HL-60 (cell line): ENCODE results near the gene PTPRK.

ENCODE experiments used
- DNase-seq, 2 experiments: peaks; one replicate each; pipeline ENCODE4 v3.0.0-alpha.2; 2010 to 2020; ENCODE audit warnings: low read depth in 1 of 2, low spot score in 1 of 2
- H3K27ac ChIP-seq: fragments of 250-450 bp; sonication (Bioruptor Pico); replicated peaks from 2 replicates; pipeline ENCODE4 v1.5.1; 2020; ENCODE audit warnings: mild to moderate bottlenecking, moderate library complexity
- H3K27me3 ChIP-seq: fragments of 250-450 bp; sonication (Bioruptor Pico); 2 replicates; pipeline ENCODE4 v1.5.1; 2021; ENCODE audit warnings: mild to moderate bottlenecking, moderate library complexity; ENCODE audit not compliant: insufficient read depth, poor library complexity, severe bottlenecking
- H3K4me3 ChIP-seq: replicated peaks from 2 replicates; pipeline ENCODE4 v1.5.1; 2011; ENCODE audit warnings: mild to moderate bottlenecking, control low read depth, low read length; ENCODE audit not compliant: insufficient read depth
- GABPA ChIP-seq: IDR thresholded peaks from 2 replicates; pipeline ENCODE4 v1.6.1; 2012; ENCODE audit warnings: low read depth
- POLR2AphosphoS5 ChIP-seq: IDR thresholded peaks from 2 replicates; pipeline ENCODE4 v1.6.1; 2012; ENCODE audit warnings: low read depth
- SPI1 ChIP-seq: IDR thresholded peaks from 2 replicates; pipeline ENCODE4 v1.6.1; 2012; ENCODE audit warnings: low read depth, mild to moderate bottlenecking, borderline replicate concordance
- TF ChIP-seq, protein P1 (sequence below): IDR thresholded peaks from one replicate; pipeline ENCODE4 v1.5.1; 2011; ENCODE audit warnings: low read length, control low read depth, inconsistent platforms; ENCODE audit not compliant: insufficient read depth
- TF ChIP-seq, protein P2 (sequence below): IDR thresholded peaks from 2 replicates; pipeline ENCODE4 v1.6.1; 2012; ENCODE audit warnings: low read depth; ENCODE audit not compliant: insufficient replicate concordance

PTPRK gene

DNA sequence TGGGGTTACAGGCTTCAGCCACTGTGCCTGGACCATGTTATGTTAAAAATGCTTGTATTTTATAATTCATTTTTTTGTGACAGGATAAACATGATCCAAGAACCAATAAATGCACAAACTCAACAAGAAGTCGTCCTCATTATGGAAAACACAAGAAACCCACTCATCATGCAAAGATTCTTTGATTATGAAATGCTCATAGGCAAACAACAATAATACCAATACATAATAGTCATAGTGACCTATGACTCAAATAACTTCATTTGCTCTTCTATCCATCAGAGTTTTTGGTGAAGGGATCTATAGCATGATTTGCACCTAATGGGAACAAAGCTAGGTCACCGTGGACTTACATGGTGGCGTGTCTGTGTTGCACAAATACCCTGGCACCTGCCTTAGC, 402.5 kb downstream of the PTPRK start:
- TF ChIP-seq GABPA (no peak), SPI1 (no peak), POLR2AphosphoS5 (no peak)
- TF ChIP-seq, protein P1, sequence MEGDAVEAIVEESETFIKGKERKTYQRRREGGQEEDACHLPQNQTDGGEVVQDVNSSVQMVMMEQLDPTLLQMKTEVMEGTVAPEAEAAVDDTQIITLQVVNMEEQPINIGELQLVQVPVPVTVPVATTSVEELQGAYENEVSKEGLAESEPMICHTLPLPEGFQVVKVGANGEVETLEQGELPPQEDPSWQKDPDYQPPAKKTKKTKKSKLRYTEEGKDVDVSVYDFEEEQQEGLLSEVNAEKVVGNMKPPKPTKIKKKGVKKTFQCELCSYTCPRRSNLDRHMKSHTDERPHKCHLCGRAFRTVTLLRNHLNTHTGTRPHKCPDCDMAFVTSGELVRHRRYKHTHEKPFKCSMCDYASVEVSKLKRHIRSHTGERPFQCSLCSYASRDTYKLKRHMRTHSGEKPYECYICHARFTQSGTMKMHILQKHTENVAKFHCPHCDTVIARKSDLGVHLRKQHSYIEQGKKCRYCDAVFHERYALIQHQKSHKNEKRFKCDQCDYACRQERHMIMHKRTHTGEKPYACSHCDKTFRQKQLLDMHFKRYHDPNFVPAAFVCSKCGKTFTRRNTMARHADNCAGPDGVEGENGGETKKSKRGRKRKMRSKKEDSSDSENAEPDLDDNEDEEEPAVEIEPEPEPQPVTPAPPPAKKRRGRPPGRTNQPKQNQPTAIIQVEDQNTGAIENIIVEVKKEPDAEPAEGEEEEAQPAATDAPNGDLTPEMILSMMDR = no peak
- TF ChIP-seq, protein P2, sequence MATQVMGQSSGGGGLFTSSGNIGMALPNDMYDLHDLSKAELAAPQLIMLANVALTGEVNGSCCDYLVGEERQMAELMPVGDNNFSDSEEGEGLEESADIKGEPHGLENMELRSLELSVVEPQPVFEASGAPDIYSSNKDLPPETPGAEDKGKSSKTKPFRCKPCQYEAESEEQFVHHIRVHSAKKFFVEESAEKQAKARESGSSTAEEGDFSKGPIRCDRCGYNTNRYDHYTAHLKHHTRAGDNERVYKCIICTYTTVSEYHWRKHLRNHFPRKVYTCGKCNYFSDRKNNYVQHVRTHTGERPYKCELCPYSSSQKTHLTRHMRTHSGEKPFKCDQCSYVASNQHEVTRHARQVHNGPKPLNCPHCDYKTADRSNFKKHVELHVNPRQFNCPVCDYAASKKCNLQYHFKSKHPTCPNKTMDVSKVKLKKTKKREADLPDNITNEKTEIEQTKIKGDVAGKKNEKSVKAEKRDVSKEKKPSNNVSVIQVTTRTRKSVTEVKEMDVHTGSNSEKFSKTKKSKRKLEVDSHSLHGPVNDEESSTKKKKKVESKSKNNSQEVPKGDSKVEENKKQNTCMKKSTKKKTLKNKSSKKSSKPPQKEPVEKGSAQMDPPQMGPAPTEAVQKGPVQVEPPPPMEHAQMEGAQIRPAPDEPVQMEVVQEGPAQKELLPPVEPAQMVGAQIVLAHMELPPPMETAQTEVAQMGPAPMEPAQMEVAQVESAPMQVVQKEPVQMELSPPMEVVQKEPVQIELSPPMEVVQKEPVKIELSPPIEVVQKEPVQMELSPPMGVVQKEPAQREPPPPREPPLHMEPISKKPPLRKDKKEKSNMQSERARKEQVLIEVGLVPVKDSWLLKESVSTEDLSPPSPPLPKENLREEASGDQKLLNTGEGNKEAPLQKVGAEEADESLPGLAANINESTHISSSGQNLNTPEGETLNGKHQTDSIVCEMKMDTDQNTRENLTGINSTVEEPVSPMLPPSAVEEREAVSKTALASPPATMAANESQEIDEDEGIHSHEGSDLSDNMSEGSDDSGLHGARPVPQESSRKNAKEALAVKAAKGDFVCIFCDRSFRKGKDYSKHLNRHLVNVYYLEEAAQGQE = no peak
- DNase-seq = no peak
- Histone ChIP-seq H3K27me3 (no peaks in the 10 kb centered on the region), H3K4me3 (no peak overlapping the region), H3K27ac (no peak overlapping the region)

DNA sequence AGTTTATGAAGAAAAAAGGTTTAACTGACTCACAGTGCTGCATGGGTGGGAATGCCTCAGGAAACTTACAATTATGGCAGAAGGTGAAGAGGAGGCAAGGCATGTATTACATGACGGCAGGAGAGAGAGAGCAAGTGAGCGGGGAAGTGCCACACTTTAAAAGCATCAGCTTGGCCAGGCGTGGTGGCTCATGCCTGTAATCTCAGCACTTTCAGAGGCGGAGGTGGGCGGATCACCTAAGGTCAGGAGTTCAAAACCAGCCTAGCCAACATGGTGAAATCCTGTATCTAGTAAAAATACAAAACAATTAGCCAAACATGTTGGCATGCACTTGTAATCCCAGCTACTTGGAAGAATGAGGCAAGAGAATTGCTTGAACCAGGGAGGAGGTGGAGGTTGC, 406.2 kb downstream of the PTPRK start:
- TF ChIP-seq, protein P2 = no peak
- TF ChIP-seq SPI1 (no peak), GABPA (no peak), POLR2AphosphoS5 (no peak)
- TF ChIP-seq, protein P1 = no peak
- no peaks in the 10 kb centered on the region for H3K27me3 ChIP-seq
- DNase-seq = no peak
- no peak overlapping the region for H3K27ac ChIP-seq
- H3K4me3 ChIP-seq = no peak overlapping the region

DNA sequence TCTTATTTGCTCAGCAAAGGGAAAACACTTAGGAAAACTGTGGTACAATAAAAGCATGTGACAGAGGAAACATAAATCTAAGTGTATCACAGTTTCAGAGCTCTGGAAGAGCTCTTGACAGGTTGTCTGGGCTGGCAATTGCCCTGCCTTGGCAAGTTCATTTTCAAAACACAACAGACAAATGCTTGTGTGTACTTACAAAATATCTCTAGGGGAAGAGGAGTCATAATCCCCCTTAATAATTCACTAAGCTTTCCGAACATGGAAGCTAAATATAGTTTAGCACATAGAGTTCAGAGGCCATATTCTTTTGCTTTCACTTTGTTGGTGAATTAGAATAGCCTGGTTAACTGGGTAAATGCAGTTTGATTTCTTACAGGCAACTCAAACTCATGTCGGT, 407.9 kb downstream of the PTPRK start:
- Histone ChIP-seq H3K27ac (no peak overlapping the region), H3K4me3 (no peak overlapping the region), H3K27me3 (no peaks in the 10 kb centered on the region)
- no peak for TF ChIP-seq GABPA
- no peak for DNase-seq

DNA sequence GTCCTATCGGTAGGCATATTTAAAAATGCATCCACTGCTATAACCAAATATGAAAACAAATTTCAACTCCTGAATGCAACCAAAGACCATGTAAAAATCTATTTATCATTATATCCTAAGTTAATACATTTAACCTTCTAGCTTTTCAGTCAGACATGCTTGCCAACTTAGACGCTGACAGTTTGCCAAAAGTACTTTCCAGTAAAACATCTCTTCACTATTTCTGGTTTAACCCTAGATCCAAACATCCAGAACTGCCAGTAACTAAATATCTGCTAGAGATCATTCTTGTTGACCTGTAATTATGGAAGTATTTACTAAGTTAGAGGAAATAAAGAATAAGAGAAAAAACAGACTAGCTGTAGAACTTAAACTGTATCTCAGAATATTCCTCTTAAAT, 409.3 kb downstream of the PTPRK start:
- no peak for DNase-seq
- TF ChIP-seq SPI1 (no peak), GABPA (no peak), POLR2AphosphoS5 (no peak)
- TF ChIP-seq, protein P1 = no peak
- TF ChIP-seq, protein P2 = no peak
- H3K27ac ChIP-seq = no peak overlapping the region
- H3K4me3 ChIP-seq = no peak overlapping the region
- H3K27me3 ChIP-seq = no peaks in the 10 kb centered on the region
